Measurements from ENCODE around the gene R3HDM1. TPM values are rescaled to one million over a fixed set of nuclear protein-coding genes. Genes with fewer than 3 reads are reported as not detected.

The R3HDM1 gene
- total and polyA plus RNA-seq, 2 donors (not counting 1 experiment from before 2014, with no cell fraction given), result 23.7 to 57.8 TPM

DNA sequence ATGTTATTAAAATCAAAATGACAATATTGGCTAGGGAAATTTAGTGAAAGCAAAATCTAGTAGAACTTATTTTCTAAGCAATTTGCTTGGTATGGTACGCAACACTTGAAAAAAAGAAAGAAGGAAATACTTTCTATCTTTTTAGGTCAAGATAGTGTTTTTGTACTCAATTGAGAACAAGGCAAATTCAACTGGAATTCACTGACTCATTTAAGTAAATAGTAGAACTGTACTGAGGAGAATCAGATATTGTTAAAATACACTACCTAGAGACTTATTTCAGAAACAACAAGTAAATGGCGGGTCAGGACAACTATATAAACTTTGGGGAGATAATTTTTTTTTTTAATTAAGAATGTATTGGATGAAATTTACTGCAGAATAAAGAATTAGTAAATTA is 19.2 kb upstream of the R3HDM1 start:
- no peaks in the 10 kb centered on the region for H3K27me3 ChIP-seq (replicated peaks in 1 of 4; ENCODE audit: control extremely low read depth in 1 of 4, control insufficient read depth in 3 of 4, insufficient read depth in 4 of 4, low read length in 3 of 4)
- intact Hi-C loops (cut with micrococcal nuclease), result no loop called here
- Mint-ChIP-seq H3K4me3 (no peak overlapping the region), H3K27ac (no peak overlapping the region), H3K27me3 (no peaks in the 10 kb centered on the region), H3K9me3 (ENCODE audit: insufficient read depth) (peaks cover 5% of the 10 kb centered on the region), H3K4me1 (no peaks in the 10 kb centered on the region)
- DNase-seq (no peak), ATAC-seq (ENCODE audit: low read depth) (no peak)
- no peak for TF ChIP-seq EZH2 (IDR thresholded peaks at IDR 0.05; ENCODE audit: borderline replicate concordance, insufficient read depth, low read depth, low read length, poor library complexity, severe bottlenecking)
- TF ChIP-seq, protein P1, sequence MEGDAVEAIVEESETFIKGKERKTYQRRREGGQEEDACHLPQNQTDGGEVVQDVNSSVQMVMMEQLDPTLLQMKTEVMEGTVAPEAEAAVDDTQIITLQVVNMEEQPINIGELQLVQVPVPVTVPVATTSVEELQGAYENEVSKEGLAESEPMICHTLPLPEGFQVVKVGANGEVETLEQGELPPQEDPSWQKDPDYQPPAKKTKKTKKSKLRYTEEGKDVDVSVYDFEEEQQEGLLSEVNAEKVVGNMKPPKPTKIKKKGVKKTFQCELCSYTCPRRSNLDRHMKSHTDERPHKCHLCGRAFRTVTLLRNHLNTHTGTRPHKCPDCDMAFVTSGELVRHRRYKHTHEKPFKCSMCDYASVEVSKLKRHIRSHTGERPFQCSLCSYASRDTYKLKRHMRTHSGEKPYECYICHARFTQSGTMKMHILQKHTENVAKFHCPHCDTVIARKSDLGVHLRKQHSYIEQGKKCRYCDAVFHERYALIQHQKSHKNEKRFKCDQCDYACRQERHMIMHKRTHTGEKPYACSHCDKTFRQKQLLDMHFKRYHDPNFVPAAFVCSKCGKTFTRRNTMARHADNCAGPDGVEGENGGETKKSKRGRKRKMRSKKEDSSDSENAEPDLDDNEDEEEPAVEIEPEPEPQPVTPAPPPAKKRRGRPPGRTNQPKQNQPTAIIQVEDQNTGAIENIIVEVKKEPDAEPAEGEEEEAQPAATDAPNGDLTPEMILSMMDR (IDR thresholded peaks at IDR 0.05), result no peak
- no peak overlapping the region for H2AFZ ChIP-seq (ENCODE audit: insufficient read depth, low read depth, low read length, poor library complexity, severe bottlenecking)
- H3K4me3 ChIP-seq (ENCODE audit: control extremely low read depth in 1 of 5, extremely low read depth in 1 of 5, insufficient read depth in 1 of 5, low read depth in 2 of 5, low read length in 4 of 5), result no peak overlapping the region
- no peak overlapping the region for H3K4me2 ChIP-seq (replicated peaks; ENCODE audit: low read depth, low read length, poor library complexity, severe bottlenecking)
- H3K79me2 ChIP-seq (ENCODE audit: control insufficient read depth, insufficient read depth, low read length), result no peaks in the 10 kb centered on the region
- H3K36me3 ChIP-seq (replicated peaks in 1 of 2; ENCODE audit: control extremely low read depth in 1 of 2, control insufficient read depth in 1 of 2, extremely low read depth in 1 of 2, insufficient read depth in 2 of 2, low read length in 1 of 2), result no peaks in the 10 kb centered on the region
- CTCF ChIA-PET, result no interaction called here
- H3K9me3 ChIP-seq (ENCODE audit: control extremely low read depth in 1 of 3, control insufficient read depth in 2 of 3, insufficient read depth in 1 of 3, low read length in 2 of 3), result peaks cover 0 to 3% (median 0%) of the 10 kb centered on the region in 3 donors
- WGBS (ENCODE audit: insufficient coverage), result no CpG with 5 or more reads among the region's 2 CpGs
- H3K27ac ChIP-seq (ENCODE audit: low read length in 2 of 2), result no peak overlapping the region
- H3K4me1 ChIP-seq (ENCODE audit: control insufficient read depth in 2 of 2, insufficient read depth in 2 of 2, low read length in 2 of 2), result no peaks in the 10 kb centered on the region
- H4K20me1 ChIP-seq (ENCODE audit: control insufficient read depth, insufficient read depth, low read length, poor library complexity, severe bottlenecking), result no peaks in the 10 kb centered on the region
- H3K9ac ChIP-seq (ENCODE audit: low read length), result no peak overlapping the region
- POLR2A ChIA-PET, result no interaction called here

DNA sequence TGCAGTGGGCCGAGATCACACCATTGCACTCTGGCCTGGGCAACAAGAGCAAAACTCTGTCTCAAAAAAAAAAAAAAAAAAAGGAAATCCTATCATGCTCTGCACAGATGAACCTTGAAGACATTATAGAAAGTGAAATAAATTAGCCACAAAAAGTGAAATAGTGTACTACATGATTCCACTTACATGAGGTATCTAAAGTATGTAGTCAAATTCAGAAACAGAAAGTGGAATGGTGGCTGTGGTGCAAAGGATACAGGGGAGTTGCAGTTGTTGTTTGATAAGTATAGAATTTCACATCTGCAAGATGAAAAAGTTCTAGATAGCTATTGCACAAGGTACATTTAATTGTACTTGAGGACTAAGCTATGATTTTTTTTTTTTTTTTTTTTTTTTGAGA is 5.5 kb upstream of the R3HDM1 start:
- H3K27ac Mint-ChIP-seq, result no peak overlapping the region
- Histone ChIP-seq H3K79me2 (ENCODE audit: control insufficient read depth, insufficient read depth, low read length) (peaks cover 32% of the 10 kb centered on the region), H3K36me3 (replicated peaks in 1 of 2; ENCODE audit: control extremely low read depth in 1 of 2, control insufficient read depth in 1 of 2, extremely low read depth in 1 of 2, insufficient read depth in 2 of 2, low read length in 1 of 2) (no peaks in the 10 kb centered on the region), H3K4me2 (replicated peaks; ENCODE audit: low read depth, low read length, poor library complexity, severe bottlenecking) (no peak overlapping the region), H3K27ac (ENCODE audit: low read length in 2 of 2) (no peak overlapping the region), H3K9ac (ENCODE audit: low read length) (no peak overlapping the region), H4K20me1 (ENCODE audit: control insufficient read depth, insufficient read depth, low read length, poor library complexity, severe bottlenecking) (no peaks in the 10 kb centered on the region), H3K27me3 (replicated peaks in 1 of 4; ENCODE audit: control extremely low read depth in 1 of 4, control insufficient read depth in 3 of 4, insufficient read depth in 4 of 4, low read length in 3 of 4) (no peaks in the 10 kb centered on the region), H3K9me3 (ENCODE audit: control extremely low read depth in 1 of 3, control insufficient read depth in 2 of 3, insufficient read depth in 1 of 3, low read length in 2 of 3) (no peaks in the 10 kb centered on the region), H3K4me1 (ENCODE audit: control insufficient read depth in 2 of 2, insufficient read depth in 2 of 2, low read length in 2 of 2) (peaks cover 5 to 8% of the 10 kb centered on the region in 2 donors), H2AFZ (ENCODE audit: insufficient read depth, low read depth, low read length, poor library complexity, severe bottlenecking) (no peak overlapping the region), H3K4me3 (ENCODE audit: control extremely low read depth in 1 of 5, extremely low read depth in 1 of 5, insufficient read depth in 1 of 5, low read depth in 2 of 5, low read length in 4 of 5) (no peak overlapping the region)
- H3K4me1 Mint-ChIP-seq, result no peaks in the 10 kb centered on the region
- ATAC-seq (ENCODE audit: low read depth), result no peak
- no peaks in the 10 kb centered on the region for H3K27me3 Mint-ChIP-seq
- intact Hi-C loops (cut with micrococcal nuclease), result no loop called here
- no CpG with 5 or more reads among the region's 1 CpG for WGBS (ENCODE audit: insufficient coverage)
- H3K9me3 Mint-ChIP-seq (ENCODE audit: insufficient read depth), result no peaks in the 10 kb centered on the region
- CTCF ChIA-PET, result interaction anchor here (0.8 kb wide), 1 partner anchor 77 kb away, joined by 4 read pairs; no protein-coding TSS in a partner anchor
- POLR2A ChIA-PET, result no interaction called here
- no peak overlapping the region for H3K4me3 Mint-ChIP-seq
- TF ChIP-seq EZH2 (IDR thresholded peaks at IDR 0.05; ENCODE audit: borderline replicate concordance, insufficient read depth, low read depth, low read length, poor library complexity, severe bottlenecking), result no peak
- TF ChIP-seq, protein P1 (IDR thresholded peaks at IDR 0.05), result no peak
- DNase-seq, result no peak

Measured in B cell (primary cell).